HCT116 (cell line): ENCODE data around the gene CD34. TPM values are rescaled to one million over a fixed set of nuclear protein-coding genes. Genes with fewer than 3 reads are reported as not detected.

Source experiments
- ATAC-seq: fragments of 200-7000 bp; cut with Tn5 transposase; 2 replicates; pipeline ENCODE4 v1.9.1; 2020; ENCODE audit warnings: mild to moderate bottlenecking, moderate library complexity
- BruUV-seq: library from RNA; stranded (reverse); fragments of 400-500 nt; replicated peaks from 2 replicates; lab custom pipeline; 2021; lab: Mats Ljungman, UMichigan
- CTCF ChIA-PET: fragments of 300-600 bp; sonication (Branson Sonifier 250); formaldehyde crosslinking; loops from one replicate; lab custom pipeline; 2021; ENCODE audit warnings: antibody characterized with exemption; lab: Charles Lee
- POLR2A ChIA-PET: fragments of 300-600, 350-600 bp; sonication (Branson Sonifier 250); formaldehyde crosslinking; loops from one replicate; lab custom pipeline; 2021; ENCODE audit warnings: antibody characterized with exemption; lab: Charles Lee
- RAD21 ChIA-PET, 2 experiments: fragments of 300-600 bp; sonication (Branson Sonifier 250); formaldehyde crosslinking; loops; one replicate each; lab custom pipeline; 2023; ENCODE audit warnings: low total read pairs in 2 of 2; ENCODE audit not compliant: uncharacterized antibody in 2 of 2, unreplicated experiment in 2 of 2, low non-redundant PET in 1 of 2; lab: Charles Lee
- DNase-seq: peaks from one replicate; pipeline ENCODE4 v3.0.0-alpha.2; 2010; ENCODE audit warnings: low read depth, low spot score
- H2AFZ ChIP-seq: fragments of 200-600 bp; shearing (Covaris generic), sonication (generic); 2 replicates; pipeline ENCODE4 v1.6.1; 2017; ENCODE audit warnings: low read depth, mixed run types, mixed read lengths, antibody characterized with exemption, low read length; ENCODE audit not compliant: poor library complexity, severe bottlenecking
- H3K27ac ChIP-seq: 2 replicates; pipeline ENCODE4 v1.5.1; 2012; ENCODE audit warnings: low read depth, low read length
- H3K27me3 ChIP-seq: fragments of 200-600 bp; sonication (generic); 2 replicates; pipeline ENCODE4 v1.6.1; 2016; ENCODE audit warnings: mixed run types, low read length, mixed read lengths; ENCODE audit not compliant: insufficient read depth
- H3K36me3 ChIP-seq, 2 experiments: fragments of 200-500 bp in 1 of 2; fragments of 200-600 bp in 1 of 2; sonication (Bioruptor generic) in 1 of 2; sonication (generic) in 1 of 2; 2 replicates each; pipeline versions ENCODE4 v1.5.1 to v1.6.1; 2014 to 2016; ENCODE audit warnings: low read length in 2 of 2, inconsistent platforms in 1 of 2, mixed read lengths in 1 of 2, mixed run types in 1 of 2; ENCODE audit not compliant: insufficient read depth in 2 of 2, control insufficient read depth in 1 of 2
- H3K4me1 ChIP-seq, 2 experiments: fragments of 200-600 bp in 1 of 2; sonication (generic) in 1 of 2; 2 replicates each; pipeline versions ENCODE4 v1.5.1 to v1.6.1; 2012 to 2017; ENCODE audit warnings: low read length in 2 of 2, inconsistent platforms in 1 of 2, mild to moderate bottlenecking in 1 of 2, mixed read lengths in 1 of 2, mixed run types in 1 of 2, moderate library complexity in 1 of 2; ENCODE audit not compliant: insufficient read depth in 2 of 2, control insufficient read depth in 1 of 2
- H3K4me2 ChIP-seq: fragments of 200-600 bp; sonication (generic); 2 replicates; pipeline ENCODE4 v1.6.1; 2017; ENCODE audit warnings: mixed run types, low read length, mixed read lengths
- H3K4me3 ChIP-seq, 2 experiments: fragments of 200-600 bp in 1 of 2; sonication (generic) in 1 of 2; replicated peaks in 1 of 2; 2 replicates each; pipeline ENCODE4 v1.5.1; 2011 to 2016; ENCODE audit warnings: low read length in 2 of 2, control low read depth in 1 of 2, low read depth in 1 of 2, mild to moderate bottlenecking in 1 of 2, mixed read lengths in 1 of 2, mixed run types in 1 of 2
- H3K79me2 ChIP-seq: fragments of 200-600 bp; sonication (generic); 2 replicates; pipeline ENCODE4 v1.6.1; 2017; ENCODE audit warnings: mild to moderate bottlenecking, mixed run types, low read length, moderate library complexity, mixed read lengths; ENCODE audit not compliant: insufficient read depth
- H3K9ac ChIP-seq: fragments of 200-600 bp; sonication (generic); 2 replicates; pipeline ENCODE4 v1.6.1; 2016; ENCODE audit warnings: low read length, mixed read lengths
- H3K9me2 ChIP-seq: fragments of 200-600 bp; sonication (generic), shearing (Covaris generic); 2 replicates; pipeline ENCODE4 v1.6.1; 2017; ENCODE audit warnings: mixed run types, mild to moderate bottlenecking, moderate library complexity; ENCODE audit not compliant: insufficient read depth
- H3K9me3 ChIP-seq, 2 experiments: fragments of 200-500 bp in 1 of 2; fragments of 200-600 bp in 1 of 2; sonication (Bioruptor generic) in 1 of 2; sonication (generic) in 1 of 2; 2 replicates each; pipeline ENCODE4 v1.6.1; 2014 to 2017; ENCODE audit warnings: low read length in 2 of 2, mixed read lengths in 2 of 2, inconsistent platforms in 1 of 2, low read depth in 1 of 2, mild to moderate bottlenecking in 1 of 2, mixed run types in 1 of 2, moderate library complexity in 1 of 2; ENCODE audit not compliant: control insufficient read depth in 1 of 2, insufficient read depth in 1 of 2
- H4K20me1 ChIP-seq: fragments of 200-600 bp; sonication (generic), shearing (Covaris generic); 2 replicates; pipeline ENCODE4 v1.6.1; 2017; ENCODE audit warnings: mixed run types, mild to moderate bottlenecking, moderate library complexity; ENCODE audit not compliant: insufficient read depth
- CEBPB ChIP-seq: IDR thresholded peaks from 2 replicates; pipeline ENCODE4 v1.6.1; 2012; ENCODE audit warnings: low read depth
- EGR1 ChIP-seq: IDR thresholded peaks from 2 replicates; pipeline ENCODE4 v1.6.1; 2012; ENCODE audit warnings: low read depth
- ELF1 ChIP-seq: IDR thresholded peaks from 2 replicates; pipeline ENCODE4 v1.6.1; 2012; ENCODE audit warnings: low read depth, borderline replicate concordance
- FOSL1 ChIP-seq: IDR thresholded peaks from 2 replicates; pipeline ENCODE4 v1.6.1; 2012; ENCODE audit warnings: low read depth
- JUND ChIP-seq: IDR thresholded peaks from 2 replicates; pipeline ENCODE4 v1.6.1; 2012
- intact Hi-C: fragments of 100-400 bp; cut with micrococcal nuclease; formaldehyde crosslinking; loops from 2 replicates; pipeline ENCODE4 v1.10.0; 2022
- total RNA-seq: library from RNA; stranded (reverse); gene quantifications from one replicate; pipeline ENCODE4 v1.2.1, GENCODE V29; 2021; ENCODE audit not compliant: unreplicated experiment
- TF ChIP-seq, protein P1 (sequence below), 3 experiments: fragments of 200-600 bp in 1 of 3; sonication (generic) in 1 of 3; IDR thresholded peaks in 2 of 3; conservative IDR thresholded peaks in 1 of 3; 2 replicates each; pipeline ENCODE4 v1.5.1; 2012 to 2017; ENCODE audit warnings: low read depth in 2 of 3, low read length in 2 of 3, antibody characterized with exemption in 1 of 3, borderline replicate concordance in 1 of 3, control low read depth in 1 of 3, mild to moderate bottlenecking in 1 of 3, mixed read lengths in 1 of 3, mixed run types in 1 of 3, moderate library complexity in 1 of 3; ENCODE audit not compliant: insufficient read depth in 1 of 3

CD34 gene
- total RNA-seq, 1 experiment from 2014 or later: 0.07 TPM

DNA sequence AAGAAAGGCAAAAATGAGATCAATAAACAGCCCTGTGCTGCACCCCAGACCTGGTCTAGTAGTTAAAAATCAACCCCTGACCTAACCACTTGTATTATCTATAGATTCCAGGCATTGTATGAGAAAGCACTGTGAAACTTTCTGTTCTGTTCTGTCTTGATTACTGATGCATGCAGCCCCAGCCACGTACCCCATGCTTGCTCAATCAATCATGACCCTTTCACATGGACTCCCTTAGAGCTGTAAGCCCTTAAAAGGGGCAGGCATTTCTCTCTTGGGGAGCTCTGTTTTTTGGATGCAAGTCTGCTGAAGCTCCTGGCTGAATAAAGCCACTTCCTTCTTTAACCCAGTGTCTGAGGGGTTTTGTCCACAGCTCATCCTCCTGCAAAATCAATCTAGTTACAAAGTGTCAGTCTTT, 24.2 kb upstream of the CD34 start:
- ChIA-PET CTCF (interaction anchor here (0.7 to 1.5 kb wide), 2 partner anchors 28 to 66 kb away, joined by 3 to 6 read pairs; no protein-coding TSS in a partner anchor), RAD21 (no interaction called here), POLR2A (no interaction called here)
- Histone ChIP-seq H3K4me2 (no peak overlapping the region), H3K9me3 (no peaks in the 10 kb centered on the region), H3K36me3 (no peaks in the 10 kb centered on the region), H4K20me1 (no peaks in the 10 kb centered on the region), H3K4me3 (no peak overlapping the region), H3K9ac (no peak overlapping the region), H3K9me2 (no peaks in the 10 kb centered on the region), H3K79me2 (no peaks in the 10 kb centered on the region), H2AFZ (no peak overlapping the region), H3K4me1 (no peaks in the 10 kb centered on the region), H3K27ac (no peak overlapping the region), H3K27me3 (no peaks in the 10 kb centered on the region)
- no TSS peak for BruUV-seq
- ATAC-seq: no peak
- intact Hi-C loops: no loop called here
- TF ChIP-seq, protein P1, sequence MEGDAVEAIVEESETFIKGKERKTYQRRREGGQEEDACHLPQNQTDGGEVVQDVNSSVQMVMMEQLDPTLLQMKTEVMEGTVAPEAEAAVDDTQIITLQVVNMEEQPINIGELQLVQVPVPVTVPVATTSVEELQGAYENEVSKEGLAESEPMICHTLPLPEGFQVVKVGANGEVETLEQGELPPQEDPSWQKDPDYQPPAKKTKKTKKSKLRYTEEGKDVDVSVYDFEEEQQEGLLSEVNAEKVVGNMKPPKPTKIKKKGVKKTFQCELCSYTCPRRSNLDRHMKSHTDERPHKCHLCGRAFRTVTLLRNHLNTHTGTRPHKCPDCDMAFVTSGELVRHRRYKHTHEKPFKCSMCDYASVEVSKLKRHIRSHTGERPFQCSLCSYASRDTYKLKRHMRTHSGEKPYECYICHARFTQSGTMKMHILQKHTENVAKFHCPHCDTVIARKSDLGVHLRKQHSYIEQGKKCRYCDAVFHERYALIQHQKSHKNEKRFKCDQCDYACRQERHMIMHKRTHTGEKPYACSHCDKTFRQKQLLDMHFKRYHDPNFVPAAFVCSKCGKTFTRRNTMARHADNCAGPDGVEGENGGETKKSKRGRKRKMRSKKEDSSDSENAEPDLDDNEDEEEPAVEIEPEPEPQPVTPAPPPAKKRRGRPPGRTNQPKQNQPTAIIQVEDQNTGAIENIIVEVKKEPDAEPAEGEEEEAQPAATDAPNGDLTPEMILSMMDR (IDR thresholded peaks at IDR 0.05 in 2 of 3, conservative IDR thresholded peaks at IDR 0.05 in 1 of 3; ENCODE audit: borderline replicate concordance in 1 of 3, insufficient read depth in 1 of 3, low read depth in 2 of 3, low read length in 2 of 3): no peak
- TF ChIP-seq EGR1 (no peak), CEBPB (no peak), JUND (no peak), ELF1 (no peak)
- DNase-seq: no peak

DNA sequence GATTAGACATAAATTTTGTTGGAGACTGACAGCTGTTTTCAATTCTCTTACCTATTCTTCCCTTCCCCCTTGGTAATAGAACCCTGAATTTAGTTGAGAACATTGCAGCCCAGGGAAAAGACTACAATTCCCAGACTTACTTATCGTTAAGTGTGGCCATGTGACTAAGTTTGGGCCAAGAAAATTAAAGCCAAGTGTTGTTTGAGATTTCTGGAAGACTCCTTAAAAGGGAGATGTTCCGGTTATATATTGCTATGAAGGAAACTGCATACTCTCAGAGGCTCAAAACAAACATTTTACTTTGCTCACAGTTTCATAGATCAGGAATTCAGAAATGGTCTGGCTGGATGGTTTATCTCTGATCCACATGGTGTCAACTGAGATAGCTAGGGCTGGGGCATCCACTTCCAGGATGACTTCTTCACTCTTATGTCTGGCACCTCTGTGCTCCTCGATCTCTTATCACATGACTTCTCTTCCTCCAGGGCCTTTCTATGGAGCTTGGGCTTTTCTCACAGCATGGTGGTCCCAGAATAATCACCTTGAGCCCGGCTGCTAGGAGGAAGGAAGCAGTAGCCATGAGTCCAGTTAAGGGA, 22.4 kb upstream of the CD34 start:
- no peak overlapping the region for H3K27ac ChIP-seq
- intact Hi-C loops: no loop called here
- H3K4me2 ChIP-seq: no peak overlapping the region
- ChIA-PET POLR2A (no interaction called here), RAD21 (no interaction called here), CTCF (no interaction called here)
- ATAC-seq: no peak
- no peaks in the 10 kb centered on the region for H3K27me3 ChIP-seq
- H3K4me3 ChIP-seq: no peak overlapping the region
- no TSS peak for BruUV-seq
- H3K9me2 ChIP-seq: no peaks in the 10 kb centered on the region
- TF ChIP-seq JUND (no peak), FOSL1 (no peak), ELF1 (no peak)
- TF ChIP-seq, protein P1 (IDR thresholded peaks at IDR 0.05 in 2 of 3, conservative IDR thresholded peaks at IDR 0.05 in 1 of 3; ENCODE audit: borderline replicate concordance in 1 of 3, insufficient read depth in 1 of 3, low read depth in 2 of 3, low read length in 2 of 3): no peak
- TF ChIP-seq, all 23 proteins: peak for 0
- Histone ChIP-seq H2AFZ (no peak overlapping the region), H4K20me1 (no peaks in the 10 kb centered on the region), H3K9me3 (no peaks in the 10 kb centered on the region), H3K36me3 (no peaks in the 10 kb centered on the region), H3K79me2 (no peaks in the 10 kb centered on the region), H3K9ac (no peak overlapping the region), H3K4me1 (no peaks in the 10 kb centered on the region)
- no peak for DNase-seq
